AG04449 (cell line): Measurements from ENCODE around the gene USB1.

ENCODE experiments used
- CTCF ChIA-PET: fragments of 350-600 bp; formaldehyde crosslinking; extraction: SDS; loops from one replicate; lab custom pipeline; 2021; ENCODE audit warnings: antibody characterized with exemption; lab: Yijun Ruan, JAX
- POLR2A ChIA-PET: fragments of 400-600, 350-600 bp; formaldehyde crosslinking; extraction: SDS; loops from one replicate; lab custom pipeline; 2020; ENCODE audit warnings: antibody characterized with exemption, inconsistent platforms; lab: Yijun Ruan, JAX
- DNase-seq: peaks from one replicate; pipeline ENCODE4 v3.0.0-alpha.2; 2010; ENCODE audit warnings: low read depth, low spot score
- H3K4me3 ChIP-seq: 2 replicates; pipeline ENCODE4 v1.5.1; 2011; ENCODE audit warnings: low read depth, mild to moderate bottlenecking, control low read depth, low read length
- TF ChIP-seq, protein P1 (sequence below): IDR thresholded peaks from one replicate; pipeline ENCODE4 v1.5.1; 2011; ENCODE audit warnings: mild to moderate bottlenecking, moderate library complexity, low read length, control low read depth, inconsistent platforms; ENCODE audit not compliant: insufficient read depth; ENCODE audit errors: missing control alignments

USB1 gene

DNA sequence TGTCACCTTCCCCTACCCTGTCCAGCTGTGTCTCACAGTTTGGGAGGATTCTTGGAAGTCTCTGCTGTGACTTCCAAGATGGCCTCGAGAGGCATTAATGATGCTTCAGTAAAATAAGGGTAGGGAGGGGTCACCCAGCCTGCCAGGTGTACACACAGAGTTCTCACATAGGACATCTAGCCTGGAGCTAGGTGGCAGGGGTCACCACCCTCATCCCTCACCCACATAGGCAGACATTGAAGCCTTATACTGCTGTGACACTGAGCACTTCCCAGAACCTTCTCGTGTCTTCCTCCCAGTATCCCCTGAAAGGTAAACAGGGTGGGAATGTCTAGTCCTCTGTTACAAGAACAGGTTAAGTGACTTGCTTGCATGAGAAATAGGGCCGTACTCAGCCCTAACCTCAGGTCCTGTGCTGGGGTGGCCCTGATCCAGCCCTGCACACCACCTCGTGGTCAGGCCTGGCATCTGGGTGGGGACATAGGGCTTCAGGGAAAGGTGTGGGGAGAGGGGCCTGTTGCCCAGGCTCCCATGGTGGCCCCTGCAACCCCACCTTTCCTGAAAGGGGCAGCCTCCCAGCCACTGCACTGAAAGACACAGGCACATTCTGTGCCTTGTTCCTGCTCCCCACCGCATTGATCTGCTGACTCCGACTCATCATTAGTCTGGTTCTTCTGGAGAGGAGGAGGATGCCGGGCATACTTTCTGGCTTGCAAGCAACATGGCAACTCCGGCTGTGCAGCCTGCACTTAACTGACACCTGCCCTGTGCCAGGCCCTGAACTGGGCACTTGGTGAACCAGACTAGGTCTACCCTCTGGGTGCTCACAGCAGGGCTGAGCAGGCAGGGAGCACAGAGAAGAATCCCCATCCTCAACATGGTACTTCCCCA is 20.7 kb downstream of the USB1 start:
- H3K4me3 ChIP-seq: no peak overlapping the region
- TF ChIP-seq, protein P1, sequence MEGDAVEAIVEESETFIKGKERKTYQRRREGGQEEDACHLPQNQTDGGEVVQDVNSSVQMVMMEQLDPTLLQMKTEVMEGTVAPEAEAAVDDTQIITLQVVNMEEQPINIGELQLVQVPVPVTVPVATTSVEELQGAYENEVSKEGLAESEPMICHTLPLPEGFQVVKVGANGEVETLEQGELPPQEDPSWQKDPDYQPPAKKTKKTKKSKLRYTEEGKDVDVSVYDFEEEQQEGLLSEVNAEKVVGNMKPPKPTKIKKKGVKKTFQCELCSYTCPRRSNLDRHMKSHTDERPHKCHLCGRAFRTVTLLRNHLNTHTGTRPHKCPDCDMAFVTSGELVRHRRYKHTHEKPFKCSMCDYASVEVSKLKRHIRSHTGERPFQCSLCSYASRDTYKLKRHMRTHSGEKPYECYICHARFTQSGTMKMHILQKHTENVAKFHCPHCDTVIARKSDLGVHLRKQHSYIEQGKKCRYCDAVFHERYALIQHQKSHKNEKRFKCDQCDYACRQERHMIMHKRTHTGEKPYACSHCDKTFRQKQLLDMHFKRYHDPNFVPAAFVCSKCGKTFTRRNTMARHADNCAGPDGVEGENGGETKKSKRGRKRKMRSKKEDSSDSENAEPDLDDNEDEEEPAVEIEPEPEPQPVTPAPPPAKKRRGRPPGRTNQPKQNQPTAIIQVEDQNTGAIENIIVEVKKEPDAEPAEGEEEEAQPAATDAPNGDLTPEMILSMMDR: no peak
- CTCF ChIA-PET: interaction anchor here (0.7 to 5.6 kb wide), 15 partner anchors 8 to 273 kb away, joined by 3 to 23 read pairs (median 3); partner anchors contain the start of genes CFAP20, PRSS54 and USB1
- peak; percentile 41 for DNase-seq
- POLR2A ChIA-PET: no interaction called here

DNA sequence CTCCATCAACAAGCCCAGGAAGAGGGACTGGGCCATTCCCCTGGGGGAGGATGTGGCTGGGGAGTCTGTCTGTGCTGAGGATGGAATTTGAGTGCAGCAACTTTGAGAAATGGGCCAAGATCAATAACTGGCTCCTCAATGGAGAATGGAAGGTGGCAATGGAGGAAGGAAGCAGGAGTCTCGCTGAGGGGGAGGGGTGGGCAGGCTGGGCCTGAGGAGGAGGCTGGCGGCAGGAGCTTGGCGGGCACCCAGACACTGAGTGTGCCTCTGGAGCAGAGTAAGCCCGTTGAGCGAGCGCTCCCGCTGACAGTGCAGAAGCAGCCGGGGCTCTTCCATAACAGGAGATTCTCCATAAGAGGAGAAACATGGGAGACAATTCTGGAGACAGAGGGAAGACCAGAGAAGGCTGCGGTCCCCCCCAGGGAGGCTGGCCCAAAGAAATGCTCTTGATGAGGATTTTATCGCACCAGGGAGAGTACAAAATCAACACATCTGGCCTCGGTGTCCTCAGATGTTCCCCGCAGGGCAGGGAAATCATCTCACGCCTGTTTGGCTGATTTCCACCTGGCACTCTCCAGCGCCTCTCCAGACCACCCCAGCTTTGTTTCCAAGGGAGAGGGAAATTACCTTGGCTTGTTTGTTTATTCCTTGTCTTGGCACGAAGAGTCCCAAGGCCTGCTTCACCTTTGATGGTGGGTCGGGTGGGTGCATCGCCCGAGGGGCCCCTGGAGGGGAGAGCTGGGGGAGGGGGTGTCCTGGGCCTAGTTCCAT is 21.6 kb downstream of the USB1 start:
- ChIA-PET CTCF (interaction anchor here (0.8 to 5.6 kb wide), 8 partner anchors 9 to 104 kb away, joined by 3 to 23 read pairs (median 10); no protein-coding TSS in a partner anchor), POLR2A (interaction anchor here (0.7 kb wide), 1 partner anchor 51 kb away, joined by 4 read pairs; no protein-coding TSS in a partner anchor)
- peak; percentile 33 for DNase-seq
- no peak overlapping the region; the same call in 1 of the 2 replicates for H3K4me3 ChIP-seq
- TF ChIP-seq, protein P1: no peak

DNA sequence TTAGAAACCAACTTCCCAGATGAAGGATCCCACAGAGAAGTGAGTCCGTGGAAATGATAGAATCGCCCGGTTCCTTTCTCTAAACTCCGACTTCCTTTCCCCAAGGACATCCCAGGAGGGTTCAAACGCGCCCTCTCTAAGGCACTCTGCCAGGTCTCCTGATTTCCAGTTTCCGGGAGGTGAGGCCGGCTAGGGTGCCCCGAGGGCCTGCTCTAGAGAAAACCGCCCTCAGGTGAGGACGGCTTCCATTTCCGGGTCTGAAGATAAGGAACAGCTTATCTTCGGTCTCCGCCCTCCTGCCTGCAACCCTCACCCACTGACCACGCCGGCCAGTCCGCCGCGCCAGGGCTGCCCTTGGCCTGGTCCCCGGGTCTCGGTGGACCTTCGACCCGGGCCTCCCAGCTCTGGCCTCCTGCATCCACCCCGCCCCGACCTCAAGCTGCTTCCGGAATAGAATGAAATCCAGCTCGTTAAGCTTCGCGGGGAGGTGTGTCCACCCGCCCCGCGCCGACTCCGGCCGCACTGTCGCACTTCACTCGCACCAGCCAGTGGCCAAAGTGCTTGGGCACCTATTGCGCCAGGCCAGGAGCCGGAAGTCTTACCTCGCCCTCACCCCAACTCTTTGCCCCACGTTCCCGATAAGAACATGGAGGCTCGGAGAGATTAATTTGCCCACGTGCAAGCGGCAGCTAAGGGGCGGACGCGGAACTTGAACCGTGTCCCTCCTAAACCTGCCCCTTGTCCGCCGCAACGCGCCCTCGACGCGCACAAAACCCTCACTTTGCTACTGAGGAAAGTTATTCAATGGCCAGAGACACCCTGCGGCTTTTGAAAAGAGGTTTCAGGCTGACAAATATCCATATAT is 23.5 kb downstream of the USB1 start:
- CTCF ChIA-PET: interaction anchor here (1.9 to 5.6 kb wide), 4 partner anchors 8 to 102 kb away, joined by 7 to 23 read pairs (median 17); no protein-coding TSS in a partner anchor
- DNase-seq: no peak
- TF ChIP-seq, protein P1: no peak
- POLR2A ChIA-PET: interaction anchor here (0.7 kb wide), 1 partner anchor 224 kb away, joined by 3 read pairs; no protein-coding TSS in a partner anchor
- H3K4me3 ChIP-seq: peak overlapping the region; percentile 60

DNA sequence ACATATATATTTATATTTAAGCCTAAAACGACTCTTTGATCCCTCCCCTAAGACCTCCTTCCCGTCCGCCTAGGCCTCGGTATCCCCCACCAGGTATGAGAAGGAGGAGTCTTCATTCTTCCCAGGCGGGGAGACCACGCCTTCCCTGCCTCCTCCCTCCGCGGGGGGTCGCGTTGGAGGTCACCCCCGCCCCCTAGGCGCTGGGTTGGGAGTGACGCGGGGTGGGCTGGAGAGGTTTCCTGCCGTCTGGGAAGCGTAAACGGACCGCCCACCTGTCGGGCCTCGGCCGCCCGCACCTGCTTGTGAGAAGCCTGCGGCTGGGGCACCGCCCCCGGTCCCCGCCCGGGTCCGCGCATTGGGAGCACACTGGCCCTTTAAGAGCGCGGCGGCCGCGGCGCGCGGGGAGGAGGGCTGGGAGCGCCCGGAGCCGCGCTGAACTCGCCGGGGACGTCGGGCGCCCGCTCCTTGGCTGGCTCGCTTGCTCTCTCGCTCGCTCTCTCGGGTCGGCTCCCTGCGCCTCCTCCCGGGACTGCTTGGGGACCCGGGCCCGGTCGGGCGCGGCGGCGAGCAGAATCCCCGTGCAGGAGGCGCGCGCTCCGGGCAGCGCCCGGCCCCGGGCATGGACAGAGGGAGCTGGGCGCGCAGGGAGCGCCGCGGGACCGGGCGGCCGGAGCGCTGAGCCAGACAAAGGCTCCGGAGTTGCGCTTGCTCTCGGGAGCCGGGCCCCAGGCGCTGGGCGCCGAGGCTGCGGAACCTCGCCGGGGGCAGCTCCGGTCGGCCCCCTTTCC is 24.3 kb downstream of the USB1 start, which contains the start of gene MMP15:
TSS of gene MMP15 (plus strand) at position 404 of the 788 bp plus-strand sequence. CDS start 597 bp downstream, outside the sequence.
- CTCF ChIA-PET: interaction anchor here (0.9 to 5.6 kb wide), 5 partner anchors 8 to 102 kb away, joined by 3 to 23 read pairs (median 4); no protein-coding TSS in a partner anchor
- POLR2A ChIA-PET: interaction anchor here (0.7 kb wide), 1 partner anchor 225 kb away, joined by 3 read pairs; no protein-coding TSS in a partner anchor
- DNase-seq: no peak
- TF ChIP-seq, protein P1: no peak
- H3K4me3 ChIP-seq: peak within 1 kb of the TSS; percentile 60
